ENCODE data around the gene PFDN1. TPM values are rescaled to one million over a fixed set of nuclear protein-coding genes. Genes with fewer than 3 reads are reported as not detected.

Gene PFDN1
- total and polyA plus RNA-seq, 7 donors: 35.9 to 115 (median 55.0) TPM

DNA sequence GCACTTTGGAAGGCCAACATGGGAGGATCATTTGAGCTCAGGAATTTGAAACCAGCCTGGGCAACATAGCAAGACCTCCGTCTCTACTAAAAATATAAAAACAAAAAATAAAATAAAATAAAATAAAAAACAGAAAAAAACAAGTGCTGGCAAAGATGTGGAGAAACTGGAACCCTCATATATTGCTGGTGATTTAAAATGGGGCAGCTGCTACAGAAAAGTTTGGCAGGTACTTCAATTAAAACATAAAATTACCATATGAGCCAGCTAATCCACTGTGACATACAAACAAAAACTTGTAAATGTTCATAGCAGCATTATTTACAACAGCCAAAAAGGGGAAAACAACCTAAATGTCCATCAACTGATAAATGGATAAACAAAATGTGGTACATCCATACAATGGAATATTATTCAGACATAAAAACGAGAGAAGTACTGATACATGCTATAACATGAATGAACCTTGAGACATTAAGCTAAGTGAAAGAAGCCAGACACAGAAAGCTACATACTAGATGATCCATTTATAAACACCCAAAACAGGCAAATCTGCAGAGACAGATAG lies 42.7 kb downstream of the PFDN1 start:
- WGBS, 3 donors: 68 to 89% (median 73%) methylated on average over 2 of the region's 2 CpGs
- Histone ChIP-seq H3K36me3 (ENCODE audit: insufficient read depth in 1 of 2, low read depth in 1 of 2) (no peaks in the 10 kb centered on the region), H3K9me3 (no peaks in the 10 kb centered on the region), H3K27me3 (ENCODE audit: insufficient read depth in 3 of 3, low read length in 2 of 3) (no peaks in the 10 kb centered on the region), H3K27ac (peak overlapping the region; percentile 92), H3K4me1 (peaks cover 41% of the 10 kb centered on the region), H3K4me3 (no peak overlapping the region)
- TF ChIP-seq, protein P1, sequence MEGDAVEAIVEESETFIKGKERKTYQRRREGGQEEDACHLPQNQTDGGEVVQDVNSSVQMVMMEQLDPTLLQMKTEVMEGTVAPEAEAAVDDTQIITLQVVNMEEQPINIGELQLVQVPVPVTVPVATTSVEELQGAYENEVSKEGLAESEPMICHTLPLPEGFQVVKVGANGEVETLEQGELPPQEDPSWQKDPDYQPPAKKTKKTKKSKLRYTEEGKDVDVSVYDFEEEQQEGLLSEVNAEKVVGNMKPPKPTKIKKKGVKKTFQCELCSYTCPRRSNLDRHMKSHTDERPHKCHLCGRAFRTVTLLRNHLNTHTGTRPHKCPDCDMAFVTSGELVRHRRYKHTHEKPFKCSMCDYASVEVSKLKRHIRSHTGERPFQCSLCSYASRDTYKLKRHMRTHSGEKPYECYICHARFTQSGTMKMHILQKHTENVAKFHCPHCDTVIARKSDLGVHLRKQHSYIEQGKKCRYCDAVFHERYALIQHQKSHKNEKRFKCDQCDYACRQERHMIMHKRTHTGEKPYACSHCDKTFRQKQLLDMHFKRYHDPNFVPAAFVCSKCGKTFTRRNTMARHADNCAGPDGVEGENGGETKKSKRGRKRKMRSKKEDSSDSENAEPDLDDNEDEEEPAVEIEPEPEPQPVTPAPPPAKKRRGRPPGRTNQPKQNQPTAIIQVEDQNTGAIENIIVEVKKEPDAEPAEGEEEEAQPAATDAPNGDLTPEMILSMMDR (IDR thresholded peaks at IDR 0.05): no peak
- no peak for ATAC-seq
- DNase-seq: no peak
- intact Hi-C loops (cut with DNase I): loop anchor here (5.0 kb wide), 1 partner anchor 37 kb away; no protein-coding TSS in a partner anchor

DNA sequence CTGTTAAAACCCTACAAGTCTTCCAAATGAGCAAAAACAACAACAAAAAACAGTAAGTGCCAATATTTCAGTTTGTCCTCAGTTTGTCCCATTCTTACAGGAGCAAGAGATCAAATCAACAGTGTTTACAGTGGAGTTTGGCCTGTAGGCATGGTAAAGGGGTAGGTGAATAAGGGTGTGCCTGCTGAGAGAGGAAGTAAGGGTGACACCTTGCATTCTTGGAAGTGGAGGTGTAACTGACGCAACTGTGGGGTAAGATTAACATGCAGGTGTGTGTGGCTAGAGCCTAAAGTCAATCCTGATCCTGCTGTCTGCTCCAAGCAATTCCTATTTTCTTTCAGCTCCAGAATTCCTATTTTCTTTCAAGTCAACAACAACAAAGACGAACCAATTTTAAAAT lies 43.4 kb downstream of the PFDN1 start:
- Histone ChIP-seq H3K27me3 (ENCODE audit: insufficient read depth in 3 of 3, low read length in 2 of 3) (no peaks in the 10 kb centered on the region), H3K4me3 (no peak overlapping the region), H3K36me3 (ENCODE audit: insufficient read depth in 1 of 2, low read depth in 1 of 2) (no peaks in the 10 kb centered on the region), H3K4me1 (peaks cover 35% of the 10 kb centered on the region), H3K9me3 (no peaks in the 10 kb centered on the region), H3K27ac (peak overlapping the region; percentile 92)
- intact Hi-C loops (cut with DNase I): no loop called here
- ATAC-seq: no peak
- WGBS, 3 donors: 95 to 97% (median 96%) methylated on average over 2 of the region's 2 CpGs
- no peak for DNase-seq
- TF ChIP-seq, protein P1 (IDR thresholded peaks at IDR 0.05): no peak

DNA sequence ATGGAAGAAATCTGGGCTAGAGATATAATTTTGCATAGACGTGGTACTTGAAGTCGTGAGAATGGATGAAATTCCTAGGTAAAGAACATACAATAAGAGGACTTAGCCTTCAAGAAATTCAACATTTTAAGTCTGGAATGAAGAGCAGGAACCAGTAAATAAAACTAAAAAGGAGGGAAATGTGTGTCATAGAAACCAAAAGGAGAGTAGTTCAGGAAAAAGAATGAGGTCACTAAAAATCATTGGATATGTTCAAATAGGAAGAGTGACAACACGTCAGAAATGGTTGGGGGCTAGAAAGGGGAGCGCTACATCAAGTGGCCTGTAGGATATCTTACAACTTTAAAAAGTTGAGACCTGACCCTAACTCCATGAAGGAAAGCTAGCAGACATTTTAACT lies 44.0 kb downstream of the PFDN1 start:
- ATAC-seq (no peak), DNase-seq (no peak)
- WGBS, 3 donors: 89 to 92% (median 90%) methylated on average over 4 of the region's 4 CpGs
- Histone ChIP-seq H3K36me3 (ENCODE audit: insufficient read depth in 1 of 2, low read depth in 1 of 2) (no peaks in the 10 kb centered on the region), H3K27ac (peak overlapping the region; percentile 92), H3K27me3 (ENCODE audit: insufficient read depth in 3 of 3, low read length in 2 of 3) (no peaks in the 10 kb centered on the region), H3K9me3 (no peaks in the 10 kb centered on the region), H3K4me1 (peaks cover 36% of the 10 kb centered on the region), H3K4me3 (no peak overlapping the region)
- TF ChIP-seq, protein P1 (IDR thresholded peaks at IDR 0.05): no peak
- intact Hi-C loops (cut with DNase I): no loop called here

DNA sequence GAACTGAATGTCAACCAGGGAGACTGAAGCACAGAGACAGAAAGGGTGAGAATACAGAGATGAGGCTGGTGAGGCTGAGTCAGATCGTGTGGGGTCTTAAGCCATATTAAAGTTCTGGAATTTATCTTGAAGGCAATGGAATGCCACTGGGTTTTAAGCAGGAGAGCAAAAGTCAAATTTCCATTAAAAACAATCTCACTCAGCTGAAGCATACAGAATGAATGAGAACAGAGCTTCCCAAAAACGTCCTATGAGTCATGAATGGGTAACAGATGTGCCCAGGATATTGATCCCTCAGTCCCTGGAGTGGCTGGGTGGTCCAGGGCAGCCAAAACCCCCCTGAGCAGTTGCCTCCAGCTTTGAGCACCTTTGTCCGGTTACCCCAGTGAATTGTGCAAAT lies 44.9 kb downstream of the PFDN1 start:
- peaks cover 41% of the 10 kb centered on the region for H3K4me1 ChIP-seq

More for the DNA sequence above, 44.9 kb downstream of the PFDN1 start:
- no peaks in the 10 kb centered on the region for H3K9me3 ChIP-seq
- ATAC-seq (no peak), DNase-seq (no peak)
- no peaks in the 10 kb centered on the region for H3K27me3 ChIP-seq (ENCODE audit: insufficient read depth in 3 of 3, low read length in 2 of 3)
- intact Hi-C loops (cut with DNase I): no loop called here
- H3K27ac ChIP-seq: peak overlapping the region; percentile 92
- TF ChIP-seq, protein P1 (IDR thresholded peaks at IDR 0.05): no peak
- no peak overlapping the region for H3K4me3 ChIP-seq
- no peaks in the 10 kb centered on the region for H3K36me3 ChIP-seq (ENCODE audit: insufficient read depth in 1 of 2, low read depth in 1 of 2)
- 65 to 69% (median 66%) methylated on average over 3 of the region's 3 CpGs for WGBS, 3 donors
